ENCODE results near the gene DNAH9. TPM values are rescaled to one million over a fixed set of nuclear protein-coding genes. Genes with fewer than 3 reads are reported as not detected.
A peak's percentile ranks its signal among the peaks of the same experiment; 100 is the strongest.

DNAH9 gene
- total and polyA plus RNA-seq, 9 donors = 0.18 to 0.94 (median 0.52) TPM

DNA sequence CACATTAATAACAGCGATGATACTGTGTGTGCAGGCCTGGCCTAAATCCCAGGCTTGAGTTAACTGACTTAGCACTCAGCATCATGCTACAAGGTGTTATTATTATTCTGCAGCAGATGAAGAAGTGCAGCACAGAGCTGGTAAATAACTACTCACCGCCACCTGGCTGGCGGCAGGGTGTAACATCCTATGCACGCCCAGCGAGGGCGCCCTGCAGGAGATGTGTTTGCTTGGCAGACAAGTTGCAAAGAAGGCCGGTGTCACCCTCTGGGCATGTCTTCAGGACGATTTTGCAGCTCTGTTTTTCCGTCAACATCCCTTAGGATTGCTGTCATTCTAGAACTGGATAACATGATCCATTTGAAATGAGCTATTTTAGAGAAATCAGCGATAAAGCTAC, 30.1 kb downstream of the DNAH9 start:
- H3K4me1 ChIP-seq (ENCODE audit: control insufficient read depth, insufficient read depth, low read length) = no peaks in the 10 kb centered on the region
- no peak overlapping the region for H3K27ac ChIP-seq (ENCODE audit: low read length)
- H3K36me3 ChIP-seq (ENCODE audit: control insufficient read depth, insufficient read depth, low read length) = no peaks in the 10 kb centered on the region
- H3K27me3 ChIP-seq (ENCODE audit: control insufficient read depth, insufficient read depth, low read length) = peaks cover 3% of the 10 kb centered on the region
- no peaks in the 10 kb centered on the region for H3K9me3 ChIP-seq (replicated peaks; ENCODE audit: control insufficient read depth, low read depth, low read length)
- DNase-seq = no peak
- 31% methylated on average over 6 of the region's 10 CpGs for WGBS (ENCODE audit: insufficient coverage)
- H3K4me3 ChIP-seq (ENCODE audit: low read length) = no peak overlapping the region

- Histone ChIP-seq H3K27me3 (ENCODE audit: control insufficient read depth, insufficient read depth, low read length) (peaks cover 3% of the 10 kb centered on the region), H3K27ac (ENCODE audit: low read length) (no peak overlapping the region)
Observed at GRCh38 chr17:11628831-11629230, 30.6 kb downstream of the DNAH9 start.

DNA sequence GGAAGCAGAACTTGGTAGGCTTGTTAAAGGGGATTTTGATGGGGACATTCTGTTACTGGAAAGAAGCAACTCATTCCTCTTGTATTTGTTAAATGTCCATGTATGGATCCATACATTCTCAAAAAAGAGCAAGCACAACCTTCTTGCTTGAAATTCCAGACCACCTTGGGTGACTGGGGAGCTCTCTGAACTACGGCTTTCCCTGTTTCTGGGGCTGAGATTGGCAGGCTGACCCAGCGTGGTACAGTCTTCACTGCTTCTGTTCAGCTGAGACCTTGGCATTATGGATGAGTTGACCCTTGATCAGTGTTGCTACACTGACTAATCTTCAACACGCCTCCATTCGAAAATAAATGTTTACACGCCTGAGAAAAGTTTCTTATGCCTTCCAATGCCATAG, 38.5 kb downstream of the DNAH9 start:
- Histone ChIP-seq H3K27me3 (ENCODE audit: control insufficient read depth, insufficient read depth, low read length) (peaks cover 4% of the 10 kb centered on the region), H3K27ac (ENCODE audit: low read length) (no peak overlapping the region), H3K4me3 (ENCODE audit: low read length) (no peak overlapping the region), H3K36me3 (ENCODE audit: control insufficient read depth, insufficient read depth, low read length) (no peaks in the 10 kb centered on the region), H3K4me1 (ENCODE audit: control insufficient read depth, insufficient read depth, low read length) (no peaks in the 10 kb centered on the region), H3K9me3 (replicated peaks; ENCODE audit: control insufficient read depth, low read depth, low read length) (no peaks in the 10 kb centered on the region)
- WGBS (ENCODE audit: insufficient coverage) = 88% methylated on average over 5 of the region's 5 CpGs
- no peak for DNase-seq

More at GRCh38 chr17:11628831-11629230, 30.6 kb downstream of the DNAH9 start:
- Histone ChIP-seq H3K4me3 (ENCODE audit: low read length) (no peak overlapping the region), H3K9me3 (replicated peaks; ENCODE audit: control insufficient read depth, low read depth, low read length) (no peaks in the 10 kb centered on the region), H3K36me3 (ENCODE audit: control insufficient read depth, insufficient read depth, low read length) (no peaks in the 10 kb centered on the region), H3K4me1 (ENCODE audit: control insufficient read depth, insufficient read depth, low read length) (no peaks in the 10 kb centered on the region)
- no CpG with 5 or more reads among the region's 3 CpGs for WGBS (ENCODE audit: insufficient coverage)
- no peak for DNase-seq

GRCh38 chr17:11637796-11638195, 39.5 kb downstream of the DNAH9 start:
- no peak overlapping the region for H3K27ac ChIP-seq (ENCODE audit: low read length)
- DNase-seq = no peak
- WGBS (ENCODE audit: insufficient coverage) = 76% methylated on average over 6 of the region's 6 CpGs

GRCh38 chr17:11638700-11639265, 40.5 kb downstream of the DNAH9 start:
- Histone ChIP-seq H3K9me3 (replicated peaks; ENCODE audit: control insufficient read depth, low read depth, low read length) (no peaks in the 10 kb centered on the region), H3K36me3 (ENCODE audit: control insufficient read depth, insufficient read depth, low read length) (no peaks in the 10 kb centered on the region), H3K27ac (ENCODE audit: low read length) (no peak overlapping the region), H3K4me3 (ENCODE audit: low read length) (no peak overlapping the region), H3K4me1 (ENCODE audit: control insufficient read depth, insufficient read depth, low read length) (no peaks in the 10 kb centered on the region), H3K27me3 (ENCODE audit: control insufficient read depth, insufficient read depth, low read length) (peaks cover 4% of the 10 kb centered on the region)
- WGBS (ENCODE audit: insufficient coverage) = 89% methylated on average over 1 of the region's 2 CpGs
- DNase-seq = no peak

More at GRCh38 chr17:11637796-11638195, 39.5 kb downstream of the DNAH9 start:
- no peaks in the 10 kb centered on the region for H3K36me3 ChIP-seq (ENCODE audit: control insufficient read depth, insufficient read depth, low read length)
- H3K4me3 ChIP-seq (ENCODE audit: low read length) = no peak overlapping the region
- no peaks in the 10 kb centered on the region for H3K4me1 ChIP-seq (ENCODE audit: control insufficient read depth, insufficient read depth, low read length)
- H3K9me3 ChIP-seq (replicated peaks; ENCODE audit: control insufficient read depth, low read depth, low read length) = no peaks in the 10 kb centered on the region
- peaks cover 4% of the 10 kb centered on the region for H3K27me3 ChIP-seq (ENCODE audit: control insufficient read depth, insufficient read depth, low read length)

DNA sequence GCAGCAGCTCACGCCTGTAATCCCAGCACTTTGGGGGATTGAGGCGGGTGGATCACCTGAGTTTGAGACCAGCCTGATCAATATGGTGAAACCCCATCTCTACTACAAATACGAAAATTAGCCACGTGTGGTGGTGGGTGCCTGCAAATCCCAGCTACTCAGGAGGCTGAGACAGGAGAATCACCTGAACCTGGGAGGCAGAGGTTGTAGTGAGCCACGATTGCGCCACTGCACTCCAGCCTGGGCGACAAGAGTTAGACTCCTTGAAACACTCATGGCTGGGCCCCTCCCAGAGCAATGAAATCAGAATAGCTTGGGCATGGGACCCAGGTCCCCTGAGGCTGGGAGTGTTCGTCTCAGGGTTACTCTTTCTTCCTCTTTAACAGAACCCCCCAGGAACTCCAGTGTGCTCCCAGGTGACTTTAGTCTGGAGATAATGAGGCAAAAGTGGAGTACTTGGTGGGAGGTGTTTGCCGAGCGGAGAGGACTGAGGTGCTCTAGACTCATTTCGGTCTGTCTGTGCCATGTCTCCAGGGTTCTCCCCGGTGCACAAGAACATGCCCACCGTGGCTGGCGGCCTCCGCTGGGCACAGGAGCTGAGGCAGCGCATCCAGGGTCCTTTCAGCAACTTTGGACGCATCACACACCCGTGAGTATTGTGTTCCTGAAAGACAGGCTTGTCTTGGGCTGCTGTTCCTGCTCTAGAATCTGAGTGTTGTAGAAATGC, 41.6 kb downstream of the DNAH9 start:
- Histone ChIP-seq H3K27me3 (ENCODE audit: control insufficient read depth, insufficient read depth, low read length) (peaks cover 4% of the 10 kb centered on the region), H3K9me3 (replicated peaks; ENCODE audit: control insufficient read depth, low read depth, low read length) (no peaks in the 10 kb centered on the region), H3K4me3 (ENCODE audit: low read length) (no peak overlapping the region), H3K27ac (ENCODE audit: low read length) (no peak overlapping the region), H3K4me1 (ENCODE audit: control insufficient read depth, insufficient read depth, low read length) (no peaks in the 10 kb centered on the region), H3K36me3 (ENCODE audit: control insufficient read depth, insufficient read depth, low read length) (no peaks in the 10 kb centered on the region)
- DNase-seq = no peak
- WGBS (ENCODE audit: insufficient coverage) = 97% methylated on average over 12 of the region's 18 CpGs

GRCh38 chr17:11640463-11640814, 42.2 kb downstream of the DNAH9 start:
- Histone ChIP-seq H3K27ac (ENCODE audit: low read length) (no peak overlapping the region), H3K4me3 (ENCODE audit: low read length) (no peak overlapping the region), H3K27me3 (ENCODE audit: control insufficient read depth, insufficient read depth, low read length) (peaks cover 4% of the 10 kb centered on the region), H3K4me1 (ENCODE audit: control insufficient read depth, insufficient read depth, low read length) (no peaks in the 10 kb centered on the region), H3K36me3 (ENCODE audit: control insufficient read depth, insufficient read depth, low read length) (no peaks in the 10 kb centered on the region), H3K9me3 (replicated peaks; ENCODE audit: control insufficient read depth, low read depth, low read length) (no peaks in the 10 kb centered on the region)
- no CpG with 5 or more reads among the region's 2 CpGs for WGBS (ENCODE audit: insufficient coverage)
- DNase-seq = no peak

DNA sequence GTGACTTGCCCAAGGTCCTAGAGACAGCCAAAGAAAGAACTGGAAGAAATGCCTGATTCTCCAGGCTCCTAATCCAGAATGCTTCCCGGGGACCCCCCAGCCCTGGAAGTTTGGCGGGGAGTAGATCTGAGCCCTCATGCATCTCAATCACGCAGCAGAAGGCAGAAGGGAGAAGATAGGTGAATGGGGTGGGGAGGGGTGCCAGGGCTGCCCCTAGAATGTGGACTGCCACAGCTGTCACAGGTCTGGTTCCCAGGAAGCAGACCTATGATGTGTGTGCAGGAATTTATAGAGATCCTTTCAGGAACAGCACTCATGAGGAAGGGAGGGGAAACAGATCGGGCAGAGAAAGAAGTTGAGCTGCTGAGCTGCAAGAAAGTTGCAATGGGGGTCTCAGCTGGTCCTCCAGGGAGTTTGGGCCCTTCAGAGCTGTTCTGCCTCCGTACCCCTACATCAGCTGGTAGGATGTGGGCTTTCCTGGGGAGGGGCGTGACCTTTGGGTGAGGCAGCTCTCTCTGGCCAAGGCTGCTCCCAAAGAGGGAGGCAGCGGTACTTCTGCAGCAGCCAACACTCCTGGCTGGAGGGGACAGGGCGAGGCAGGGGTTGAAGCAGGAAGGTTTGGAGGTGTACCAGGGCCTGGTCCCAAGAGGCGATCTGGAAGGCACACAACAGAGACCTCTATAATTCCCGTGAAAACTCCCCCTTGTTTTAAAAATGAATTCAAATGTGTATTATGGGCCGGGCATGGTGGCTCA, 43.4 kb downstream of the DNAH9 start:
- H3K9me3 ChIP-seq (replicated peaks; ENCODE audit: control insufficient read depth, low read depth, low read length) = no peaks in the 10 kb centered on the region
- H3K36me3 ChIP-seq (ENCODE audit: control insufficient read depth, insufficient read depth, low read length) = no peaks in the 10 kb centered on the region
- no peak overlapping the region for H3K4me3 ChIP-seq (ENCODE audit: low read length)
- WGBS (ENCODE audit: insufficient coverage) = 71% methylated on average over 4 of the region's 11 CpGs
- H3K27me3 ChIP-seq (ENCODE audit: control insufficient read depth, insufficient read depth, low read length) = peaks cover 4% of the 10 kb centered on the region
- no peaks in the 10 kb centered on the region for H3K4me1 ChIP-seq (ENCODE audit: control insufficient read depth, insufficient read depth, low read length)
- H3K27ac ChIP-seq (ENCODE audit: low read length) = no peak overlapping the region
- DNase-seq = no peak

DNA sequence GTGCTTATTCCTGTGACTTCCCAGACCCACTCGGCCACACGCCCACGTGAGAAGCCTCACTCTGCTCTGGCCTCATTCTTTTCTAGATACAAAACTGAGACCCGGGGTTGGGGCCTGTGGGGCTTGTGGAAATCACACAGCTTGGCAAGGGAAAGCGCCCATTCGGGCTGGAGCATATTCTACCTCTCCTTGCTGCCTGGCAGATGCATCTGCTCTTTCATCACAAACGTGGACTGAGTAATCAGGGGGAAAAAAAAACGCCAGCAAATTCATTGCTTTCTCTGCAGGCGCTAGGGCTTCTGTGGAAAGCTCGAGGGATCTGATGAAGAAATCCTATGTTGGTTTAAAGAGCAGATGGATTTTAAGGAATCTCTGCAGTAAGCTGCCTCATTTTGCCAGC, 44.4 kb downstream of the DNAH9 start:
- Histone ChIP-seq H3K27me3 (ENCODE audit: control insufficient read depth, insufficient read depth, low read length) (peaks cover 4% of the 10 kb centered on the region), H3K4me3 (ENCODE audit: low read length) (no peak overlapping the region), H3K9me3 (replicated peaks; ENCODE audit: control insufficient read depth, low read depth, low read length) (no peaks in the 10 kb centered on the region), H3K27ac (ENCODE audit: low read length) (no peak overlapping the region), H3K4me1 (ENCODE audit: control insufficient read depth, insufficient read depth, low read length) (no peaks in the 10 kb centered on the region), H3K36me3 (ENCODE audit: control insufficient read depth, insufficient read depth, low read length) (no peaks in the 10 kb centered on the region)
- peak; percentile 22 for DNase-seq
- WGBS (ENCODE audit: insufficient coverage) = 35% methylated on average over 5 of the region's 10 CpGs

GRCh38 chr17:11643851-11644250, 45.6 kb downstream of the DNAH9 start:
- Histone ChIP-seq H3K4me1 (ENCODE audit: control insufficient read depth, insufficient read depth, low read length) (no peaks in the 10 kb centered on the region), H3K9me3 (replicated peaks; ENCODE audit: control insufficient read depth, low read depth, low read length) (no peaks in the 10 kb centered on the region), H3K27ac (ENCODE audit: low read length) (no peak overlapping the region), H3K4me3 (ENCODE audit: low read length) (no peak overlapping the region), H3K27me3 (ENCODE audit: control insufficient read depth, insufficient read depth, low read length) (peaks cover 4% of the 10 kb centered on the region), H3K36me3 (ENCODE audit: control insufficient read depth, insufficient read depth, low read length) (no peaks in the 10 kb centered on the region)
- 92% methylated on average over 2 of the region's 7 CpGs for WGBS (ENCODE audit: insufficient coverage)
- DNase-seq = no peak
